GM19023 (cell line): ENCODE data around the gene KRT8.
"Not testable (repeated sequence)": the region's sequence is repeated elsewhere in the genome, so short reads cannot be mapped to it uniquely, and the experiment has no call there.

Experiments
- ATAC-seq: cut with Tn5 transposase; IDR thresholded peaks from one replicate; pipeline ENCODE4 v1.9.1; 2021; ENCODE audit warnings: mild to moderate bottlenecking, moderate library complexity; ENCODE audit not compliant: unreplicated experiment

KRT8 gene

GRCh38 chr12:52904509-52905300, at the start of gene KRT8:
Gene KRT8 (minus strand): TSS chr12:52905076. CDS start chr12:52904981, 95 bp downstream.
- ATAC-seq = not testable (repeated sequence)

DNA sequence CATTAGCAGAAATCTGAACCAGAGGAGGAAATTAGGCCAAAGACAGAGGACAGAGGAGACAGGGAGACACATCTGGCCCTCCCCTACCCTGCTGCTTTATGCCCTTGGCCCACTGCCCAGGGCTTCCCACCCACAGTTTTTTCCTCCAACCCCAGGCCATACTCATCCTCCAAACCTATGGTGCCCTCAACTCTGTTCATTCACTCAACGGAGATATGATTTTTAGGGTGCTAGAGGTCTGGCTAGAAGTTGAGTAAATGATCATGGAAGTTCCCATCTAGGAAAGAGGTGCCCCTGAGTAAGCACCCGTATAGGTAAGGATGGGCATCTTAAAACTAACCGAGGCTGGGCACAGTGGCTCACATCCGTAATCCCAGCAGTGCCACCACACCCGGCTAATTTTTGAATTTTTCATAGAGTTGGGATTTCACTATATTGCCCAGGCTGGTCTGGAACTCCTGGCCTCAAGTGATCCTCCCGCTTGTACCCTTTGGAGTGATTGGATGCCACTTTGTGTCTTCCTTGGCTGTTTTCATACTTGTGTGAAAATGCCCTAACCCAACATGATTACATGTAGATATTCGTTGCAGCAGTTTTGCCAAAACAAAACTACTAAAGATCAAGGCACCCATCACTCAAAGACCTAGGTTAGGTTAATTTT, 48.4 kb upstream of the KRT8 start:
- ATAC-seq = no peak

DNA sequence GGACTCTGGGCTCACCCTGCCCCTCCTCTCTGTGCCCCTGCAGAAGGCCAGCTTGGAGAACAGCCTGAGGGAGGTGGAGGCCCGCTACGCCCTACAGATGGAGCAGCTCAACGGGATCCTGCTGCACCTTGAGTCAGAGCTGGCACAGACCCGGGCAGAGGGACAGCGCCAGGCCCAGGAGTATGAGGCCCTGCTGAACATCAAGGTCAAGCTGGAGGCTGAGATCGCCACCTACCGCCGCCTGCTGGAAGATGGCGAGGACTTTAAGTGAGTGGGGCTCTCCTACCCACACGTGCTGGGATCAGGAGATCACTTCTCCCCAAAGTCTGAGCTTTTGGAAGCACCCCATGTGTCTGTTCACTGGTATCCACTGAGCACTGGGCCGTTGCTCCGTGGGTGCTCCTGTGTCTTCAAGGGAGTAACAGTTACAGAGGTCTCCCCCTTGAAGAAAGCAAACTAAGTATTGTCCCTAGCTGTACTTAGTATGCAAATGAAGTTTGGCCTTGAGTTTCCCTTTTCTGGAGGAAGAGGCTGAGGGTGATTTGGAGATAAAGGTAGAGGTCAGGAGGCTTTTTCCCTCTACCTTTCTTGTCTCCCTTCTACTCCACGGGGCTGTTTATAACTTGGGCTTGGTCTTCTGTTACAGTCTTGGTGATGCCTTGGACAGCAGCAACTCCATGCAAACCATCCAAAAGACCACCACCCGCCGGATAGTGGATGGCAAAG, 47.4 kb upstream of the KRT8 start:
- ATAC-seq = no peak

DNA sequence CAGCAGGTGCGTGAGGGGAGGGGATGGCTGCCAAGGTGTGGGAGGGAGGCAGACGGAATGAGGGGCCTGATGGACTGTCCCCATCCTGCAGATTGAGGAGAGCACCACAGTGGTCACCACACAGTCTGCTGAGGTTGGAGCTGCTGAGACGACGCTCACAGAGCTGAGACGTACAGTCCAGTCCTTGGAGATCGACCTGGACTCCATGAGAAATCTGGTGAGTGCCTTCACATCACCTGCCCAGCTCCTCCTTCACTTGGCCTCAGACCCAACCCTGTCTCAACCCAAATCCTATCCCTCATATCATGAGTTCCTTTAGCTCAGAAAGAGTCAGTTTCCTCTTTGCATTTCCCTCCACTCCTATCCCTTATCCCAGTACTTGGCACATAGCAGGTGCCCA, 46.8 kb upstream of the KRT8 start:
- ATAC-seq = no peak

- no peak for ATAC-seq
Measured at GRCh38 chr12:52951126-52951525, 46.2 kb upstream of the KRT8 start.

DNA sequence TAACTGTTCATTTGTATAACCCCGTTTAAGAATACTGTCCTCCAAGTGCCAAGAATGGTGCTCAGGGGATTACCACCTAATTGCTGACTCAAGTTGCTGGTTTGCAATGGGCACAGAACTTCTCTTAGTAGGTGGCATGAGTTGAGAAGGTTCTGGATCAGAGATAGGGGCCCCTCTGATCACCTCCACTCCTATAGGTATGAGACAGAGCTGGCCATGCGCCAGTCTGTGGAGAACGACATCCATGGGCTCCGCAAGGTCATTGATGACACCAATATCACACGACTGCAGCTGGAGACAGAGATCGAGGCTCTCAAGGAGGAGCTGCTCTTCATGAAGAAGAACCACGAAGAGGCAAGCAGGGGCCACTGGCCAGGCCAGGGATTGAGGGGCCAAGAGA, 45.7 kb upstream of the KRT8 start:
- no peak for ATAC-seq

- no peak for ATAC-seq
Measured at GRCh38 chr12:52949413-52950331, 44.8 kb upstream of the KRT8 start.

DNA sequence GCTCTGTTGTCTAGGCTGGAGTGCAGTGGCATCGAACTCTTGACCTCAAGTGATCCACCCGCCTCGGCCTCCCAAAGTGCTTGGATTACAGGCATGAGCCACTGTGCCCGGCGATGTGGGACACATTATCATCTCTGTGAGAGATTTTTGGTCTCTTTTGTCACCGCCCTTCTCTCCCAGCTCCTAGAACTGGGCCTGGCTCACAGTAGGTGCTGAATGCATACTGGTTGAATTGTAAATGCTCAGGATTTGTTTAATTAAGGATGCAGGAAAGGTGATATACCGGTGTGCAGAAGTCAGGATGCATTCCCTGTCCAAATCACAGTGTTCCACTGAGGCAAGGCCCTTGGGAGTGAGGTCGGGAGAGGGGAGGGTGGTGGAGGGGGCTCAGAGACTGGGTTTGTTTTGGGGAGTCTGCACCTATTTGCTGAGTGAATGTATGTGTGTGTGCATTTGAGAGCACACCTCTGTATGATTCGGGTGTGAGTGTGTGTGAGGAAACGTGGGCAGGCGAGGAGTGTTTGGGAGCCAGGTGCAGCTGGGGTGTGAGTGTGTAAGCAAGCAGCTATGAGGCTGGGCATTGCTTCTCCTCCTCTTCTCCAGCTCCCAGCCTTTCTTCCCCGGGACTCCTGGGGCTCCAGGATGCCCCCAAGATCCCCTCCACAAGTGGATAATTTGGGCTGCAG, 43.0 kb upstream of the KRT8 start:
- ATAC-seq = no peak

DNA sequence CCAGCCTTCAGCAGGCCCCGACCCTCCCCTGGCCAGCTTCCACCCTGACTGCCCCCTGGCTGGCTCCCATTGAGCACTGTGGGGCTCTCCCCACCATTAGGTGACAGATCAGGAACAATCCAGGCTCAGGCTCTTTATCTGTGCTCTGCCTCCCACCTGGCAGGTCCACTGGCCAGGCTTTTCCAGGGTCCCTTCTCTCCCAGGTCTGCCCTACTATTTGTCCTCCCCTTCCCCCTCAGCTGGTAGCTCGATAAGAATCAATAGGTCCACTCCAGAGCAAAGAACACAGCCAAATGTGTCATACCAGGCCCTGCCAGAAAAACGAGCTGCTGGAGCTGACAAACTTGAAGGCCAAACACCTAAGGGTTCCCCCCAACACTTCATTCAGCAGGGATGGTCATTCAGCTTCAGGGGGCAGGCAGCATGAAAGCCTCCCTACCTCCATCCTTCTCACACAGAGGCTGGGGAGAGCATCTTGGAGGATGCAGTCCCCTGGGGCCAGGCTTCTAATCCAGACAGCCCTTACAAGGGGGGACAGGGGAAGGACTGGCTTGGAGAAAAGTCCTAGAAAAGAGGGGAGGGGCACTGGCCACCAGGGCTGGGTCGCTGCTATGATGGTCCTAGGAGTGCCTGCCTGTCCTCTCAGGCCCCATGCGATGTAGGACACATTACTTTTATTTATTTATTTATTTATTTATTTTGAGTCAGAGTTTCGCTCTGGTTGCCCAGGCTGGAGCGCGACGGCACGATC, 42.1 kb upstream of the KRT8 start:
- no peak for ATAC-seq

- ATAC-seq = no peak
Measured at GRCh38 chr12:52946334-52946733, 41.5 kb upstream of the KRT8 start.

GRCh38 chr12:52945389-52946232, 40.7 kb upstream of the KRT8 start:
- ATAC-seq = no peak

GRCh38 chr12:52944683-52945388, 40.0 kb upstream of the KRT8 start:
- ATAC-seq = no peak

- ATAC-seq = no peak
Measured at GRCh38 chr12:52942901-52943181, 38.0 kb upstream of the KRT8 start.

DNA sequence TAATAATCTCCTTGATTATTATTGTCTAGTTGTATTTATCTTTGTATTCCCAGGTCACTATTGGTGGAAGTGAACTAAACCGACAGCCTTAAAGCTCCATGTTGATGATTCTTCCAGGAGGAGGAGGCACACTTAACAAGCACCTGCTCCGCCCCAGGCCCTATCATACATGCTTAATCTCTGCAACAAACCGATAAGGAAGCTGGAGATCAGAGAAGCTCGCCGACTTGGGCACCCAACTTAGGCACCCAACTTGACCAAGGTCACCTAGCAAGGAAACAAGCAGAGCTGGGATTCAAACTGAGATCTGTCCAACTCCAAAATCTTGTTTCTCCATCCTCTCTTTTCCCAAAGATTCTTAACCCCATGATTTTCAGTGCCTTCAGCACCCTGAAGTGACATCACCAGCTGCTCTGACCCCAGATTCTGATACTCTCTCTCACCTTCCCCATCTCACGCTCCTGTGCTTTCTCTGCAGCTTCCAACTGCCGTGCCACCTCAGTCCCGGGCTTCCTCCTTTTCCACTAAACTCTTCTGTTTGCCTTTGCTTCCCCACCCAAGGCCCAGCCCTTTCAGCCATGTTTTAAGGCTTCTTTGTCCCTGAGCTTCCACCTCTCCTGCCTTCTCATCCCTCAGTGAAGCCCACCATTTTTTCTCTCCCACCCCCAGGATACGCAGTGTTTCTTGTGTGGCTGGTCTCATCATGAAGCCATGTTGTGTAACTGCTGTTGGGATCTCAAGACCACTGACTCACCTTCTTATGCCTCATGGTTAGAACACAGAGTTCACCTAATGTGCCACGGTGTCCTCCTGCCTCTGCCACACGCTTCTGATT, 37.4 kb upstream of the KRT8 start:
- no peak for ATAC-seq

DNA sequence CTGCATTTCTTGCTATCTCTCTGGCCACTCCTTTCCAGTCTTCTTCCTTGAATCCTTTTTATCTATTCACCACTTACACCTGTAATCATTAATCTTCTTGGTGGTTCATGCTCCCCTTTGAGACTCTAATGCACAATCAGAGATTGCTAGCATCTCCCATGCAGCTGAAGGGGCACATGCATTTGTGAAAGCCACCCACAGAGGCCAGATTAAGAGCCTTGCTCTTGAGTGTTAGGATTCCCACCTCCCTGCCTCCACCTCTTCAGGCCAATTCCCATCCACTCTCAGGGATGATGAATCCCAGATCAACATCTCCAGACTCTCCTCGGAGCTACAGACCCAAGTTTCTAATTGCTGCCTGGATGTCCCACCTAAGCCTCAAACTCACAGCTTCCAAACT, 24.7 kb upstream of the KRT8 start:
- ATAC-seq = no peak

GRCh38 chr12:52927964-52928363, 23.1 kb upstream of the KRT8 start:
- ATAC-seq = no peak

DNA sequence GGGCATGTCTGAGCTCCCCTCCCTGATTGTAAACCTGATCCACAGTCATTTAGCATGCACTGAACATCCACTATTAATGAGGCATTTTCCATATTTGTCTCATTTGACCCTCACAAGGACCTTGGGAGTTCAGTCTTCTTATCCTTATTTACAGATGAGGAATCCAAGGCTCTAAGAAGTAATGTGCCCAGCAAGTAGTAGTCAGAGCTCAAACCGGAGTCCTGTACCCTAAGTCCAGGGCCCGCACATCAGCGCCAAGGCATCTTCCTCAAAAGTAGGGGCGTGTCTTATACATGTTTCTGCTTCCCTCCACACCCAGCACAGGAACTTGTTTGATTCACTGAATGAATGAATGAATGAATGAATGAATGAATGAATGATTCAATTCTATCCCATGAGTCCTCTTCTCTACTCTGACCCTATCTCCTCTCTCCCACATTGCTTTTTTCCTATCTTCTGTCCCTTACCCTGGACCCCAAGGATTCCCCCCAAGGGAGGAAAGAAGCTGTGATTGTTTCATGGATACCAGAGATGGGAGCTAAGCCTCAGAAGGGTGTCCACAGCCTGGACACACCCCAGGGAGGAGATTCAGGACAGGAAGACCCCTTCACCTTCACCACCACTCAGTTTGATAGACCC, 21.8 kb upstream of the KRT8 start:
- ATAC-seq = no peak
